Smooth muscle cell (in vitro differentiated cells): ENCODE data around the gene TRIM72. TPM values are rescaled to one million over a fixed set of nuclear protein-coding genes. Genes with fewer than 3 reads are reported as not detected.

Experiments used
- DNase-seq: peaks from one replicate; lab custom pipeline; 2025; ENCODE audit not compliant: unreplicated experiment; lab: John Stamatoyannopoulos, UW
- H2AFZ ChIP-seq: fragments of 200-600 bp; sonication (generic); 2 replicates; pipeline ENCODE4 v1.6.0; 2016; ENCODE audit warnings: antibody characterized with exemption, low read depth, mild to moderate bottlenecking
- H3F3A ChIP-seq: fragments of 200-600 bp; sonication (generic); 2 replicates; pipeline ENCODE4 v1.6.0; 2017; ENCODE audit warnings: antibody characterized with exemption, low read depth
- H3K27ac ChIP-seq: fragments of 200-600 bp; sonication (generic); 2 replicates; pipeline ENCODE4 v1.5.1; 2016; ENCODE audit warnings: low read depth, mild to moderate bottlenecking
- H3K27me3 ChIP-seq: fragments of 200-600 bp; sonication (generic); 2 replicates; pipeline ENCODE4 v1.6.1; 2016; ENCODE audit warnings: low read depth, mild to moderate bottlenecking
- H3K36me3 ChIP-seq: fragments of 200-600 bp; sonication (generic); 2 replicates; pipeline ENCODE4 v1.5.1; 2016; ENCODE audit warnings: low read depth
- H3K4me1 ChIP-seq: fragments of 200-600 bp; sonication (generic); 2 replicates; pipeline ENCODE4 v1.5.1; 2016; ENCODE audit warnings: low read depth
- H3K4me2 ChIP-seq: fragments of 200-600 bp; sonication (generic); 2 replicates; pipeline ENCODE4 v1.6.0; 2016; ENCODE audit warnings: mild to moderate bottlenecking
- H3K4me3 ChIP-seq: fragments of 200-600 bp; sonication (generic); 2 replicates; pipeline ENCODE4 v1.5.1; 2016; ENCODE audit warnings: mild to moderate bottlenecking
- H3K79me2 ChIP-seq: fragments of 200-600 bp; sonication (generic); 2 replicates; pipeline ENCODE4 v1.6.0; 2016; ENCODE audit warnings: low read depth, mild to moderate bottlenecking
- H3K9ac ChIP-seq: fragments of 200-600 bp; sonication (generic); 2 replicates; pipeline ENCODE4 v1.6.0; 2016; ENCODE audit warnings: low read depth
- H3K9me3 ChIP-seq: fragments of 200-600 bp; sonication (generic); replicated peaks from 2 replicates; pipeline ENCODE4 v1.5.1; 2016; ENCODE audit warnings: low read depth
- H4K20me1 ChIP-seq: fragments of 200-600 bp; sonication (generic); 2 replicates; pipeline ENCODE4 v1.6.0; 2016; ENCODE audit warnings: low read depth
- WGBS: methylation state at CpG from one replicate; pipeline ENCODE4 v1.1.7; 2016; ENCODE audit warnings: low lambda C conversion rate; 5-methylcytosine and 5-hydroxymethylcytosine counted together
- polyA plus RNA-seq: library from polyadenylated mRNA; unstranded; fragments of >200 nt; fragmentation: Nextera tagmentation; extraction: Ambion mirVana; gene quantifications from 2 replicates; pipeline ENCODE4 v1.2.1, GENCODE V29; 2016
- total RNA-seq: library from RNA; depleted of rRNA; stranded (reverse); fragments of >200 nt; gene quantifications from 2 replicates; pipeline ENCODE4 v1.2.3, GENCODE V29; 2014
- TF ChIP-seq, protein P1 (sequence below): fragments of 200-600 bp; sonication (generic); IDR thresholded peaks from 2 replicates; pipeline ENCODE4 v1.5.1; 2017; ENCODE audit warnings: borderline replicate concordance, mild to moderate bottlenecking, antibody characterized with exemption; ENCODE audit not compliant: insufficient read depth, poor library complexity, severe bottlenecking

TRIM72 gene
- total and polyA plus RNA-seq, 2 experiments from 2014 or later: 0.04 to 0.07 TPM

- TF ChIP-seq, protein P1, sequence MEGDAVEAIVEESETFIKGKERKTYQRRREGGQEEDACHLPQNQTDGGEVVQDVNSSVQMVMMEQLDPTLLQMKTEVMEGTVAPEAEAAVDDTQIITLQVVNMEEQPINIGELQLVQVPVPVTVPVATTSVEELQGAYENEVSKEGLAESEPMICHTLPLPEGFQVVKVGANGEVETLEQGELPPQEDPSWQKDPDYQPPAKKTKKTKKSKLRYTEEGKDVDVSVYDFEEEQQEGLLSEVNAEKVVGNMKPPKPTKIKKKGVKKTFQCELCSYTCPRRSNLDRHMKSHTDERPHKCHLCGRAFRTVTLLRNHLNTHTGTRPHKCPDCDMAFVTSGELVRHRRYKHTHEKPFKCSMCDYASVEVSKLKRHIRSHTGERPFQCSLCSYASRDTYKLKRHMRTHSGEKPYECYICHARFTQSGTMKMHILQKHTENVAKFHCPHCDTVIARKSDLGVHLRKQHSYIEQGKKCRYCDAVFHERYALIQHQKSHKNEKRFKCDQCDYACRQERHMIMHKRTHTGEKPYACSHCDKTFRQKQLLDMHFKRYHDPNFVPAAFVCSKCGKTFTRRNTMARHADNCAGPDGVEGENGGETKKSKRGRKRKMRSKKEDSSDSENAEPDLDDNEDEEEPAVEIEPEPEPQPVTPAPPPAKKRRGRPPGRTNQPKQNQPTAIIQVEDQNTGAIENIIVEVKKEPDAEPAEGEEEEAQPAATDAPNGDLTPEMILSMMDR: no peak
- H3K36me3 ChIP-seq: no peaks in the 10 kb centered on the region
- no peak for DNase-seq
- no peaks in the 10 kb centered on the region for H3K79me2 ChIP-seq
- H3K9me3 ChIP-seq: no peaks in the 10 kb centered on the region
- no peak overlapping the region for H3K4me3 ChIP-seq
- H3K27me3 ChIP-seq: peaks cover 34% of the 10 kb centered on the region
- no peak overlapping the region for H3K27ac ChIP-seq
- H3K4me1 ChIP-seq: peaks cover under 1% of the 10 kb centered on the region
- 87% methylated on average over 6 of the region's 6 CpGs for WGBS
- peaks cover 3% of the 10 kb centered on the region for H4K20me1 ChIP-seq
- no peak overlapping the region for H2AFZ ChIP-seq
- H3F3A ChIP-seq: no peaks in the 10 kb centered on the region
- no peak overlapping the region for H3K9ac ChIP-seq
- H3K4me2 ChIP-seq: no peak overlapping the region
These were observed 7.1 kb upstream of the TRIM72 start for GRCh38 chr16:31206776-31207175.

GRCh38 chr16:31213342-31213741, 577 bp upstream of the TRIM72 start:
- no peak overlapping the region for H3K9ac ChIP-seq
- no peak overlapping the region for H3K4me2 ChIP-seq
- peaks cover 23% of the 10 kb centered on the region for H3K4me1 ChIP-seq
- H3K36me3 ChIP-seq: no peaks in the 10 kb centered on the region
- H3K9me3 ChIP-seq: no peaks in the 10 kb centered on the region
- H3K4me3 ChIP-seq: no peak overlapping the region
- TF ChIP-seq, protein P1: no peak
- H3K27me3 ChIP-seq: peaks cover 66% of the 10 kb centered on the region
- 90% methylated on average over 1 of the region's 1 CpG for WGBS
- no peaks in the 10 kb centered on the region for H3F3A ChIP-seq
- DNase-seq: no peak
- no peaks in the 10 kb centered on the region for H4K20me1 ChIP-seq
- H3K27ac ChIP-seq: no peak overlapping the region
- no peak overlapping the region for H2AFZ ChIP-seq
- H3K79me2 ChIP-seq: no peaks in the 10 kb centered on the region

- Histone ChIP-seq H3K27me3 (peaks cover 78% of the 10 kb centered on the region), H3K4me1 (peaks cover 23% of the 10 kb centered on the region), H4K20me1 (no peaks in the 10 kb centered on the region), H3K27ac (no peak overlapping the region), H3K4me2 (peak overlapping the region; percentile 88), H3K9ac (no peak overlapping the region), H3K36me3 (no peaks in the 10 kb centered on the region), H3K4me3 (peak overlapping the region; percentile 49), H2AFZ (no peak overlapping the region), H3K9me3 (no peaks in the 10 kb centered on the region), H3F3A (no peaks in the 10 kb centered on the region), H3K79me2 (no peaks in the 10 kb centered on the region)
- TF ChIP-seq, protein P1: no peak
- DNase-seq: no peak
- 4% methylated on average over 57 of the region's 58 CpGs for WGBS
These were observed 878 bp downstream of the TRIM72 start for GRCh38 chr16:31214708-31215286.
